ENCODE data around the gene PPP3CA.

- no peak for TF ChIP-seq CTCF (IDR thresholded peaks at IDR 0.05)
- no peak for TF ChIP-seq POLR2A (IDR thresholded peaks at IDR 0.05)
These were observed 171.2 kb downstream of the PPP3CA start for GRCh38 chr4:101175896-101176676.

Data from lower leg skin (tissue), 3 donors.